Activated T-helper 2 cell treated with anti-CD3 and anti-CD28 coated beads, Interferon-gamma antibody, Interleukin-2, Interleukin-4, amounts not matched to agents 10 μg/mL and 5 μg/mL and 100 μg/mL, durations not matched to agents 14 hours and 24 hours and 36 hours (primary cell): ENCODE results near the gene ADH1B. TPM values are rescaled to one million over a fixed set of nuclear protein-coding genes. Genes with fewer than 3 reads are reported as not detected.

ENCODE experiments used
- DNase-seq: peaks from one replicate; pipeline ENCODE4 v3.0.0; 2021; ENCODE audit warnings: low spot score
- H3K27ac Mint-ChIP-seq: one replicate; pipeline ENCODE4 v1.8.0; 2021; ENCODE audit warnings: mixed read lengths
- H3K27me3 Mint-ChIP-seq: one replicate; pipeline ENCODE4 v1.8.0; 2021; ENCODE audit warnings: low read depth, mixed read lengths
- H3K36me3 Mint-ChIP-seq: one replicate; pipeline ENCODE4 v1.8.0; 2021; ENCODE audit warnings: low read depth, mixed read lengths
- H3K4me1 Mint-ChIP-seq: one replicate; pipeline ENCODE4 v1.8.0; 2021; ENCODE audit warnings: low read depth, mixed read lengths
- H3K4me3 Mint-ChIP-seq: one replicate; pipeline ENCODE4 v1.8.0; 2021; ENCODE audit warnings: low read depth, mild to moderate bottlenecking, moderate library complexity, mixed read lengths
- H3K9me3 Mint-ChIP-seq: one replicate; pipeline ENCODE4 v1.8.0; 2021; ENCODE audit warnings: mixed read lengths
- intact Hi-C: fragments of 100-400 bp; cut with micrococcal nuclease; formaldehyde crosslinking; loops from one replicate; pipeline ENCODE4 v1.15.1; 2023
- total RNA-seq: library from RNA; stranded (reverse); gene quantifications from 2 replicates; pipeline ENCODE4 v1.2.3, GENCODE V29; 2022

Gene ADH1B
- total RNA-seq, 1 donor from 2014 or later, result not detected

- no peak overlapping the region for H3K4me3 Mint-ChIP-seq
- peaks cover 1% of the 10 kb centered on the region for H3K27me3 Mint-ChIP-seq
- H3K27ac Mint-ChIP-seq, result no peak overlapping the region
- no peaks in the 10 kb centered on the region for H3K36me3 Mint-ChIP-seq
- intact Hi-C loops, result no loop called here
- no peaks in the 10 kb centered on the region for H3K9me3 Mint-ChIP-seq
- DNase-seq, result no peak
- no peaks in the 10 kb centered on the region for H3K4me1 Mint-ChIP-seq
Measured at GRCh38 chr4:99275050-99275449, 46.2 kb downstream of the ADH1B start.

DNA sequence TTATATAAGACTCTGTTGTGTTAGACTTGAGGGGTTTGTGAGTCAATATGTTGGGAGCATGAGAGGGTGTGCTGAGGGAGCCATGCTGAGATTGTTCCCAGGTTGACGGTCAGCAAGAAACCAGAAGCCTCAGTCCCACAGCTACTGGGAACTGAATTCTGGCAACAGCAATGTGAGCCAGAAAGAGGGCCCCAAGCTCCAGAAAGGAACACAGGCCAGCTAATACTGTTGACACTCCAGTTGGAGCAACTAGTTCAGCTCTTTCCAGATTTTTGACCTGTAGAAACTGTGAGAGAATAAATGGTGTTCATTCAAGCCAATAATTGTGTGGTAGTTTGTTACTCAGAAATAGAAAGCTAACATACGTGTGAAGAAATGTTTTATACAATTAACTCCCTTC, 47.5 kb downstream of the ADH1B start:
- no peak overlapping the region for H3K4me3 Mint-ChIP-seq

DNA sequence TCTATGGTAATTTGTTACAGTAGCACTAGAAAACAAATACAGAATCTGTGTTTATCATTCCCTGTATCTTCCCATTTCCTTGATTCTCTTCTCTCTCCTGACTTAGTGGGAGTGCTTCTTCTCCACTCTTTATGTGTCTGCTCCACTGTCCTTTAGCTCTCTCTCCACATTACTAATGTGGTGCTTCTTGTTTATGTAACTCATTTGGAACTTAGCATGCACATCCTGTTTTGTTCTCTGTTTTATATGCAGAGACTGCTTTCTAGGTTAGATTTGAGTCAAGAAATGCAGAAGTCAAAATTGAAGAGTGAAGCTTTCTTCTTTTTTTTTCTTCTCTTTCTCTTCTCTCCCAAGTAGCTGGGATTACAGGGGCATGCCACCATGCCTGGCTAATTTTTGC, 56.3 kb downstream of the ADH1B start:
- H3K4me3 Mint-ChIP-seq, result no peak overlapping the region
- no peak overlapping the region for H3K27ac Mint-ChIP-seq
- intact Hi-C loops, result no loop called here
- H3K36me3 Mint-ChIP-seq, result no peaks in the 10 kb centered on the region
- H3K9me3 Mint-ChIP-seq, result peaks cover 5% of the 10 kb centered on the region
- DNase-seq, result no peak
- H3K4me1 Mint-ChIP-seq, result no peaks in the 10 kb centered on the region
- H3K27me3 Mint-ChIP-seq, result no peaks in the 10 kb centered on the region

More for the DNA sequence above, 47.5 kb downstream of the ADH1B start:
- no peak overlapping the region for H3K27ac Mint-ChIP-seq
- H3K27me3 Mint-ChIP-seq, result peaks cover 1% of the 10 kb centered on the region
- intact Hi-C loops, result no loop called here
- H3K9me3 Mint-ChIP-seq, result no peaks in the 10 kb centered on the region
- no peaks in the 10 kb centered on the region for H3K36me3 Mint-ChIP-seq
- no peak for DNase-seq
- H3K4me1 Mint-ChIP-seq, result no peaks in the 10 kb centered on the region

Other genes starting within 250 kb of the ADH1B start
- 93.8 and 98.6 TPM in 2 replicates for gene ADH5, start 232.6 kb downstream of the ADH1B start, total RNA-seq
- not detected in 2 replicates for gene ADH4, start 177.1 kb downstream of the ADH1B start, total RNA-seq
- gene ADH6, start 102.2 kb downstream of the ADH1B start, total RNA-seq, result not detected in 2 replicates
- not detected in 2 replicates for gene ADH1A, start 30.4 kb downstream of the ADH1B start, total RNA-seq
- not detected in 2 replicates for gene ADH1C, start 31.3 kb upstream of the ADH1B start, total RNA-seq
- not detected in 2 replicates for gene ADH7, start 113.9 kb upstream of the ADH1B start, total RNA-seq
- not detected in 2 replicates for gene C4orf17, start 189.6 kb upstream of the ADH1B start, total RNA-seq
- 7.9 and 8.4 TPM in 2 replicates for gene TRMT10A, start 242.6 kb upstream of the ADH1B start, total RNA-seq